ENCODE results near the gene LRRC31.

LRRC31 gene

GRCh38 chr3:169836942-169837275 lies 32.8 kb downstream of the LRRC31 start:
- 58% methylated on average over 3 of the region's 3 CpGs for WGBS

GRCh38 chr3:169836078-169836941 lies 33.4 kb downstream of the LRRC31 start:
- no peak overlapping the region for H3K18ac ChIP-seq (ENCODE audit: low read depth in 1 of 2, low read length in 2 of 2)
- H3K79me1 ChIP-seq (replicated peaks; ENCODE audit: low read length, poor library complexity, severe bottlenecking): no peaks in the 10 kb centered on the region
- no peak overlapping the region for H3K4me3 ChIP-seq (ENCODE audit: insufficient read depth in 1 of 2, low read depth in 1 of 2, low read length in 2 of 2)
- no peak overlapping the region for H3K27ac ChIP-seq (ENCODE audit: low read length, poor library complexity, severe bottlenecking)
- no peak overlapping the region for H2BK5ac ChIP-seq (ENCODE audit: low read depth, low read length, poor library complexity, severe bottlenecking)
- no peak overlapping the region for H3K14ac ChIP-seq (ENCODE audit: low read length in 2 of 2)
- no peak overlapping the region for H2BK12ac ChIP-seq (ENCODE audit: low read length in 2 of 2)
- H2BK120ac ChIP-seq (ENCODE audit: low read depth, low read length): no peak overlapping the region
- no peaks in the 10 kb centered on the region for H3K27me3 ChIP-seq (ENCODE audit: control insufficient read depth in 1 of 2, insufficient read depth in 1 of 2, low read length in 2 of 2)
- H2BK15ac ChIP-seq (ENCODE audit: low read depth, poor library complexity, severe bottlenecking): no peak overlapping the region
- H2AK5ac ChIP-seq (ENCODE audit: low read length, severe bottlenecking): no peak overlapping the region
- no peak overlapping the region for H3K4me2 ChIP-seq (ENCODE audit: low read length, poor library complexity, severe bottlenecking)
- no peak overlapping the region for H4K8ac ChIP-seq (ENCODE audit: low read length)
- no peak overlapping the region for H4K91ac ChIP-seq (ENCODE audit: low read length)
- no peak overlapping the region for H3K4ac ChIP-seq (ENCODE audit: low read depth in 1 of 2, low read length in 2 of 2)
- no peak overlapping the region for H3K9ac ChIP-seq (ENCODE audit: low read length)
- H3K23ac ChIP-seq (ENCODE audit: low read length in 2 of 2): no peak overlapping the region
- H3K36me3 ChIP-seq (ENCODE audit: control insufficient read depth in 1 of 2, insufficient read depth in 2 of 2, low read depth in 1 of 2, low read length in 2 of 2): no peaks in the 10 kb centered on the region
- H3K4me1 ChIP-seq (ENCODE audit: control insufficient read depth, insufficient read depth, low read depth, low read length): peaks cover 3% of the 10 kb centered on the region
- H3K9me3 ChIP-seq (ENCODE audit: control insufficient read depth, low read length): no peaks in the 10 kb centered on the region
- H2AFZ ChIP-seq (ENCODE audit: low read depth, low read length): no peak overlapping the region
- no peak for DNase-seq
- WGBS: 72% methylated on average over 4 of the region's 5 CpGs

More at GRCh38 chr3:169836942-169837275, 32.8 kb downstream of the LRRC31 start:
- H3K9me3 ChIP-seq (ENCODE audit: control insufficient read depth, low read length): no peaks in the 10 kb centered on the region
- no peak overlapping the region for H2BK12ac ChIP-seq (ENCODE audit: low read length in 2 of 2)
- no peak overlapping the region for H4K8ac ChIP-seq (ENCODE audit: low read length)
- no peak overlapping the region for H2AK5ac ChIP-seq (ENCODE audit: low read length, severe bottlenecking)
- no peaks in the 10 kb centered on the region for H3K36me3 ChIP-seq (ENCODE audit: control insufficient read depth in 1 of 2, insufficient read depth in 2 of 2, low read depth in 1 of 2, low read length in 2 of 2)
- no peak overlapping the region for H3K14ac ChIP-seq (ENCODE audit: low read length in 2 of 2)
- H2BK120ac ChIP-seq (ENCODE audit: low read depth, low read length): no peak overlapping the region
- H3K4me2 ChIP-seq (ENCODE audit: low read length, poor library complexity, severe bottlenecking): no peak overlapping the region
- H3K27ac ChIP-seq (ENCODE audit: low read length, poor library complexity, severe bottlenecking): no peak overlapping the region
- DNase-seq: no peak
- no peak overlapping the region for H3K4ac ChIP-seq (ENCODE audit: low read depth in 1 of 2, low read length in 2 of 2)
- H3K4me3 ChIP-seq (ENCODE audit: insufficient read depth in 1 of 2, low read depth in 1 of 2, low read length in 2 of 2): no peak overlapping the region
- no peaks in the 10 kb centered on the region for H3K79me1 ChIP-seq (replicated peaks; ENCODE audit: low read length, poor library complexity, severe bottlenecking)
- no peak overlapping the region for H2BK5ac ChIP-seq (ENCODE audit: low read depth, low read length, poor library complexity, severe bottlenecking)
- H2AFZ ChIP-seq (ENCODE audit: low read depth, low read length): no peak overlapping the region
- no peak overlapping the region for H3K23ac ChIP-seq (ENCODE audit: low read length in 2 of 2)
- no peak overlapping the region for H3K9ac ChIP-seq (ENCODE audit: low read length)
- H3K27me3 ChIP-seq (ENCODE audit: control insufficient read depth in 1 of 2, insufficient read depth in 1 of 2, low read length in 2 of 2): no peaks in the 10 kb centered on the region
- H3K18ac ChIP-seq (ENCODE audit: low read depth in 1 of 2, low read length in 2 of 2): no peak overlapping the region
- no peak overlapping the region for H2BK15ac ChIP-seq (ENCODE audit: low read depth, poor library complexity, severe bottlenecking)
- no peak overlapping the region for H4K91ac ChIP-seq (ENCODE audit: low read length)
- peaks cover 3% of the 10 kb centered on the region for H3K4me1 ChIP-seq (ENCODE audit: control insufficient read depth, insufficient read depth, low read depth, low read length)

GRCh38 chr3:169835533-169835932 lies 34.2 kb downstream of the LRRC31 start:
- Histone ChIP-seq H3K9me3 (ENCODE audit: control insufficient read depth, low read length) (no peaks in the 10 kb centered on the region), H3K27me3 (ENCODE audit: control insufficient read depth in 1 of 2, insufficient read depth in 1 of 2, low read length in 2 of 2) (no peaks in the 10 kb centered on the region), H3K4ac (ENCODE audit: low read depth in 1 of 2, low read length in 2 of 2) (no peak overlapping the region), H3K18ac (ENCODE audit: low read depth in 1 of 2, low read length in 2 of 2) (no peak overlapping the region), H2BK15ac (ENCODE audit: low read depth, poor library complexity, severe bottlenecking) (no peak overlapping the region), H4K8ac (ENCODE audit: low read length) (no peak overlapping the region), H3K4me3 (ENCODE audit: insufficient read depth in 1 of 2, low read depth in 1 of 2, low read length in 2 of 2) (no peak overlapping the region), H3K9ac (ENCODE audit: low read length) (no peak overlapping the region), H4K91ac (ENCODE audit: low read length) (no peak overlapping the region), H2BK120ac (ENCODE audit: low read depth, low read length) (no peak overlapping the region), H2AK5ac (ENCODE audit: low read length, severe bottlenecking) (no peak overlapping the region), H2AFZ (ENCODE audit: low read depth, low read length) (no peak overlapping the region), H2BK12ac (ENCODE audit: low read length in 2 of 2) (no peak overlapping the region), H3K4me2 (ENCODE audit: low read length, poor library complexity, severe bottlenecking) (no peak overlapping the region), H2BK5ac (ENCODE audit: low read depth, low read length, poor library complexity, severe bottlenecking) (no peak overlapping the region), H3K4me1 (ENCODE audit: control insufficient read depth, insufficient read depth, low read depth, low read length) (peaks cover 3% of the 10 kb centered on the region), H3K79me1 (replicated peaks; ENCODE audit: low read length, poor library complexity, severe bottlenecking) (no peaks in the 10 kb centered on the region), H3K36me3 (ENCODE audit: control insufficient read depth in 1 of 2, insufficient read depth in 2 of 2, low read depth in 1 of 2, low read length in 2 of 2) (no peaks in the 10 kb centered on the region), H3K27ac (ENCODE audit: low read length, poor library complexity, severe bottlenecking) (no peak overlapping the region), H3K23ac (ENCODE audit: low read length in 2 of 2) (no peak overlapping the region), H3K14ac (ENCODE audit: low read length in 2 of 2) (no peak overlapping the region)
- no peak for DNase-seq
- 77% methylated on average over 1 of the region's 1 CpG for WGBS

DNA sequence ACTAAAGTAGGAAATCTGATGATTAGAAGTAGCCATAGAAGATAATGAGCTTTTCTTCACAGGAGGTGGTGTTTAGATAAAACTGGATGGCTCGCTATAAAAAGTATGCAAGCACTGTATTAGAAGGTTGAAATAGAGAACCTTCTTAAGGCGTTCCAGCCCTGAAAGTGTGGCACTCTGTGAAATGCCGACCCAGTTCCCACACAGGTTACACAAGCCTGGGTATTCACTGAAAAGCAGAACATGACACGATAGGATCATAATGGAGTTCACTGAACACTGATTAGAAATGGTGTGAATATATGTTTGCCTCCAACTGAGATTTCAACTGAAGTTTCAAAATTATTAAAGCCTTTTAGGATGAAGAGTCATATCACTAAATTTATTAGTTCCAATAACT lies 42.0 kb downstream of the LRRC31 start:
- no peaks in the 10 kb centered on the region for H3K79me1 ChIP-seq (replicated peaks; ENCODE audit: low read length, poor library complexity, severe bottlenecking)
- no peak overlapping the region for H2BK120ac ChIP-seq (ENCODE audit: low read depth, low read length)
- no peaks in the 10 kb centered on the region for H3K4me1 ChIP-seq (ENCODE audit: control insufficient read depth, insufficient read depth, low read depth, low read length)
- WGBS: 80% methylated on average over 3 of the region's 4 CpGs
- no peak overlapping the region for H3K23ac ChIP-seq (ENCODE audit: low read length in 2 of 2)
- no peak overlapping the region for H2AK5ac ChIP-seq (ENCODE audit: low read length, severe bottlenecking)
- H4K8ac ChIP-seq (ENCODE audit: low read length): no peak overlapping the region
- no peak overlapping the region for H3K4ac ChIP-seq (ENCODE audit: low read depth in 1 of 2, low read length in 2 of 2)
- H3K14ac ChIP-seq (ENCODE audit: low read length in 2 of 2): peak overlapping the region in 1 of 2 experiments; percentile 36
- no peak overlapping the region for H3K18ac ChIP-seq (ENCODE audit: low read depth in 1 of 2, low read length in 2 of 2)
- no peak overlapping the region for H2BK5ac ChIP-seq (ENCODE audit: low read depth, low read length, poor library complexity, severe bottlenecking)
- H3K27ac ChIP-seq (ENCODE audit: low read length, poor library complexity, severe bottlenecking): no peak overlapping the region
- no peak overlapping the region for H3K4me3 ChIP-seq (ENCODE audit: insufficient read depth in 1 of 2, low read depth in 1 of 2, low read length in 2 of 2)
- DNase-seq: no peak
- H4K91ac ChIP-seq (ENCODE audit: low read length): no peak overlapping the region
- no peaks in the 10 kb centered on the region for H3K36me3 ChIP-seq (ENCODE audit: control insufficient read depth in 1 of 2, insufficient read depth in 2 of 2, low read depth in 1 of 2, low read length in 2 of 2)
- H3K9me3 ChIP-seq (ENCODE audit: control insufficient read depth, low read length): no peaks in the 10 kb centered on the region
- H2BK15ac ChIP-seq (ENCODE audit: low read depth, poor library complexity, severe bottlenecking): no peak overlapping the region
- no peak overlapping the region for H3K9ac ChIP-seq (ENCODE audit: low read length)
- no peak overlapping the region for H3K4me2 ChIP-seq (ENCODE audit: low read length, poor library complexity, severe bottlenecking)
- H2AFZ ChIP-seq (ENCODE audit: low read depth, low read length): no peak overlapping the region
- H2BK12ac ChIP-seq (ENCODE audit: low read length in 2 of 2): no peak overlapping the region
- H3K27me3 ChIP-seq (ENCODE audit: control insufficient read depth in 1 of 2, insufficient read depth in 1 of 2, low read length in 2 of 2): no peaks in the 10 kb centered on the region

All from mesenchymal stem cell (in vitro differentiated cells and primary cell).